ENCODE data around the gene COQ8A. TPM values are rescaled to one million over a fixed set of nuclear protein-coding genes. Genes with fewer than 3 reads are reported as not detected.
"Not testable (repeated sequence)": the region's sequence is repeated elsewhere in the genome, so short reads cannot be mapped to it uniquely, and the experiment has no call there.

Gene COQ8A
- total RNA-seq, 2 experiments from 2014 or later, result 55.0 to 56.0 TPM

- Histone ChIP-seq H3K4me3 (ENCODE audit: low read length) (no peak overlapping the region), H3K36me3 (ENCODE audit: insufficient read depth, low read length) (peaks cover 5% of the 10 kb centered on the region), H3K27ac (ENCODE audit: low read depth in 1 of 2, low read length in 2 of 2) (no peak overlapping the region), H3K9me3 (ENCODE audit: control insufficient read depth in 1 of 2, insufficient read depth in 1 of 2, low read length in 2 of 2) (peaks cover 0 to 24% of the 10 kb centered on the region in 2 experiments), H3K27me3 (ENCODE audit: control insufficient read depth in 1 of 2, insufficient read depth in 2 of 2, low read length in 2 of 2) (no peaks in the 10 kb centered on the region), H3K4me1 (ENCODE audit: insufficient read depth, low read length) (peaks cover 5% of the 10 kb centered on the region)
- H3K4me3 Mint-ChIP-seq, result no peak overlapping the region
- TF ChIP-seq CTCF (IDR thresholded peaks at IDR 0.05), result no peak
- H3K9me3 Mint-ChIP-seq, result peaks cover 3% of the 10 kb centered on the region
- ATAC-seq (ENCODE audit: poor library complexity) (no peak), DNase-seq (no peak)
- CTCF ChIA-PET, result no interaction called here
- H3K27me3 Mint-ChIP-seq, result no peaks in the 10 kb centered on the region
- no peak overlapping the region for H3K27ac Mint-ChIP-seq
- peaks cover 58% of the 10 kb centered on the region for H3K4me1 Mint-ChIP-seq (ENCODE audit: low read depth)
- H3K36me3 Mint-ChIP-seq (ENCODE audit: low read depth), result peaks cover 25% of the 10 kb centered on the region
- intact Hi-C loops (cut with DNase I, micrococcal nuclease), result no loop called here
- POLR2A ChIA-PET, result no interaction called here
Observed at GRCh38 chr1:226954777-226955176, 14.7 kb downstream of the COQ8A start.

- peaks cover 0 to 32% of the 10 kb centered on the region in 2 experiments for H3K9me3 ChIP-seq (ENCODE audit: control insufficient read depth in 1 of 2, insufficient read depth in 1 of 2, low read length in 2 of 2)
- H3K4me3 Mint-ChIP-seq; H3K27ac Mint-ChIP-seq; H3K27me3 ChIP-seq (ENCODE audit: control insufficient read depth in 1 of 2, insufficient read depth in 2 of 2, low read length in 2 of 2); POLR2A ChIA-PET; H3K4me1 ChIP-seq (ENCODE audit: insufficient read depth, low read length); CTCF ChIA-PET; H3K27me3 Mint-ChIP-seq; DNase-seq; H3K4me3 ChIP-seq (ENCODE audit: low read length); ATAC-seq (ENCODE audit: poor library complexity); intact Hi-C loops (cut with DNase I, micrococcal nuclease); H3K9me3 Mint-ChIP-seq; H3K27ac ChIP-seq (ENCODE audit: low read depth in 1 of 2, low read length in 2 of 2); H3K36me3 ChIP-seq (ENCODE audit: insufficient read depth, low read length): not testable (repeated sequence)
- Mint-ChIP-seq H3K36me3 (ENCODE audit: low read depth) (peaks cover 25% of the 10 kb centered on the region), H3K4me1 (ENCODE audit: low read depth) (peaks cover 50% of the 10 kb centered on the region)
Observed at GRCh38 chr1:226955857-226956256, 15.8 kb downstream of the COQ8A start.

- POLR2A ChIA-PET, result interaction anchor here (1.5 kb wide), 1 partner anchor 18 kb away, joined by 3 read pairs; no protein-coding TSS in a partner anchor
- H3K9me3 ChIP-seq (ENCODE audit: control insufficient read depth in 1 of 2, insufficient read depth in 1 of 2, low read length in 2 of 2), result peaks cover 0 to 32% of the 10 kb centered on the region in 2 experiments
- Mint-ChIP-seq H3K36me3 (ENCODE audit: low read depth) (peaks cover 33% of the 10 kb centered on the region), H3K27me3 (no peaks in the 10 kb centered on the region), H3K27ac (peak overlapping the region; percentile 40), H3K9me3 (peaks cover 3% of the 10 kb centered on the region), H3K4me3 (no peak overlapping the region), H3K4me1 (ENCODE audit: low read depth) (peaks cover 42% of the 10 kb centered on the region)
- H3K4me3 ChIP-seq (ENCODE audit: low read length), result no peak overlapping the region
- no peak for ATAC-seq (ENCODE audit: poor library complexity)
- no peak for DNase-seq
- H3K4me1 ChIP-seq (ENCODE audit: insufficient read depth, low read length), result peaks cover 7% of the 10 kb centered on the region
- no peak for TF ChIP-seq CTCF (IDR thresholded peaks at IDR 0.05)
- no peak overlapping the region for H3K27ac ChIP-seq (ENCODE audit: low read depth in 1 of 2, low read length in 2 of 2)
- no peaks in the 10 kb centered on the region for H3K27me3 ChIP-seq (ENCODE audit: control insufficient read depth in 1 of 2, insufficient read depth in 2 of 2, low read length in 2 of 2)
- peaks cover 3% of the 10 kb centered on the region for H3K36me3 ChIP-seq (ENCODE audit: insufficient read depth, low read length)
- CTCF ChIA-PET, result no interaction called here
- intact Hi-C loops (cut with DNase I, micrococcal nuclease), result no loop called here
Observed at GRCh38 chr1:226956942-226957713, 17.0 kb downstream of the COQ8A start.

All from CD4-positive, alpha-beta T cell (primary cell).